Heart right ventricle (tissue), 16 donors: ENCODE data around the gene ECT2L. TPM values are rescaled to one million over a fixed set of nuclear protein-coding genes. Genes with fewer than 3 reads are reported as not detected.

Experiments used
- ATAC-seq, 8 donors: fragments of 200-7000 bp; cut with Tn5 transposase; one replicate each; pipeline ENCODE4 v1.9.1; 2020; ENCODE audit warnings: mild to moderate bottlenecking in 8 of 8, moderate library complexity in 8 of 8, moderate number of reproducible peaks in 1 of 8
- DNase-seq, 2 donors: peaks; one replicate each; pipeline ENCODE4 v3.0.0-alpha.2; 2020
- H3K27ac ChIP-seq, 10 donors: fragments of 200-600 bp; sonication (generic) in 2 of 10; one replicate each; pipeline versions ENCODE4 v1.5.0 to v1.8.0; 2020 to 2022; ENCODE audit warnings: mild to moderate bottlenecking in 3 of 10
- H3K27me3 ChIP-seq, 7 donors: fragments of 200-600 bp; one replicate each; pipeline ENCODE4 v1.8.0; 2021 to 2022; ENCODE audit warnings: mild to moderate bottlenecking in 2 of 7
- H3K36me3 ChIP-seq, 9 donors: fragments of 200-600 bp; sonication (generic) in 1 of 9; one replicate each; pipeline versions ENCODE4 v1.5.0 to v1.8.0; 2020 to 2022; ENCODE audit warnings: mild to moderate bottlenecking in 2 of 9
- H3K4me1 ChIP-seq, 9 donors: fragments of 200-600 bp; sonication (generic) in 1 of 9; one replicate each; pipeline versions ENCODE4 v1.5.0 to v1.8.0; 2020 to 2022; ENCODE audit warnings: mild to moderate bottlenecking in 4 of 9
- H3K4me3 ChIP-seq, 10 donors: fragments of 200-600 bp; sonication (generic) in 2 of 10; one replicate each; pipeline versions ENCODE4 v1.5.0 to v1.8.0; 2020 to 2022; ENCODE audit warnings: mild to moderate bottlenecking in 7 of 10, moderate library complexity in 2 of 10
- H3K9me3 ChIP-seq, 11 donors: fragments of 200-600 bp in 10 of 11; sonication (generic) in 2 of 11; one replicate each; pipeline versions ENCODE4 v1.5.0 to v1.8.0; 2013 to 2022; ENCODE audit warnings: mild to moderate bottlenecking in 2 of 11, control low read depth in 1 of 11, moderate library complexity in 1 of 11
- CTCF ChIP-seq, 9 donors: fragments of 200-600 bp; sonication (generic) in 2 of 9; IDR thresholded peaks; one replicate each; pipeline versions ENCODE4 v1.5.0 to v1.8.0; 2021 to 2022; ENCODE audit warnings: antibody characterized with exemption in 9 of 9, mild to moderate bottlenecking in 5 of 9, moderate library complexity in 1 of 9
- WGBS, 2 donors: extraction: QIAGEN DNeasy Blood & Tissue Kit; methylation state at CpG; one replicate each; pipeline ENCODE4 v1.1.7; 2013; ENCODE audit warnings: inconsistent platforms in 1 of 2; 5-methylcytosine and 5-hydroxymethylcytosine counted together
- intact Hi-C, 10 donors: fragments of 100-400 bp; cut with DNase I; formaldehyde crosslinking; loops; one replicate each; pipeline versions ENCODE4 v1.11.1 to v1.14.2; 2022
- polyA plus RNA-seq, 2 donors: library from polyadenylated mRNA; stranded (reverse); fragments of 200-250 nt; gene quantifications; one replicate each; pipeline ENCODE4 v1.2.3, GENCODE V29; 2013
- total RNA-seq, 10 donors: library from RNA; stranded (reverse); fragmentation: NEBNext Ultra II Directional in 3 of 10; extraction: Animal tissue kit (Norgen Biotek cat#: 25700) in 3 of 10; gene quantifications; one replicate each; pipeline versions ENCODE4 v1.2.1 to v1.2.4, GENCODE V29; 2021 to 2023
- donor health status: Arrhythmogenic right ventricular cardiomyopathy.
- donor health status: ischemic (EF 13 %, LVEDD 7.1; RV severe dilation, severe dysfunction).
- donor health status: healthy with polysubstance abuse.
- donor health status: DM: no; HTN: yes; CAD: no.
- donor health status: DM: no; HTN: no; CAD: no.
- donor health status: ischemic (EF 25% LVEDD 6.9; RV normal size, moderate dysfunction).
- donor health status: ischemic (EF 25% LVEDD 5.7; RV mildly dilated, moderate dysfunction).
- donor health status: healthy.
- donor health status: DM: yes; HTN: yes; CAD: no.
- donor health status: Ischemic cardiomyopathy.
- donor health status: ischemic (EF 35%, LVEDD 5.7; RV mildly dilated, moderate dysfunction).
- donor health status: nonischemic (EF 11% LVEDD 7.7; RV severe dilation, severe dysfunction).
- donor health status: DM: yes; HTN: yes; CAD: no.
- donor health status: PGD.
- donor health status: ischemic (EF 29% LVEDD 5.4; RV normal size, mild dysfunction).
- donor health status: nonischemic (EF 23%, LVEDD 6.1; RV moderate dilation, normal function).

The ECT2L gene
- total and polyA plus RNA-seq, 12 donors = 0.28 to 9.9 (median 3.0) TPM

GRCh38 chr6:138920906-138921305 lies 125.0 kb downstream of the ECT2L start:
- WGBS, 2 donors = 81 to 85% methylated on average over 3 of the region's 3 CpGs

GRCh38 chr6:138923561-138923960 lies 127.7 kb downstream of the ECT2L start:
- DNase-seq (no peak), ATAC-seq (no peak)
- no peak overlapping the region for H3K27ac ChIP-seq
- no peak for TF ChIP-seq CTCF (IDR thresholded peaks at IDR 0.05)
- H3K9me3 ChIP-seq = no peaks in the 10 kb centered on the region
- no peak overlapping the region for H3K4me3 ChIP-seq
- H3K27me3 ChIP-seq = no peaks in the 10 kb centered on the region
- no peaks in the 10 kb centered on the region for H3K4me1 ChIP-seq
- intact Hi-C loops = loop anchor here in 1 of 10 donors (10.0 kb wide), 1 partner anchor 109 kb away; no protein-coding TSS in a partner anchor
- H3K36me3 ChIP-seq = peaks cover 0 to 81% (median 9%) of the 10 kb centered on the region in 9 donors

More at GRCh38 chr6:138920906-138921305, 125.0 kb downstream of the ECT2L start:
- DNase-seq = no peak
- intact Hi-C loops = loop anchor here in 1 of 10 donors (10.0 kb wide), 1 partner anchor 106 kb away; no protein-coding TSS in a partner anchor
- Histone ChIP-seq H3K27ac (no peak overlapping the region), H3K4me1 (no peaks in the 10 kb centered on the region), H3K9me3 (no peaks in the 10 kb centered on the region), H3K36me3 (peaks cover 0 to 79% (median 17%) of the 10 kb centered on the region in 9 donors), H3K4me3 (no peak overlapping the region), H3K27me3 (no peaks in the 10 kb centered on the region)
- ATAC-seq = no peak
- TF ChIP-seq CTCF (IDR thresholded peaks at IDR 0.05) = no peak

- 93 to 97% methylated on average over 2 of the region's 2 CpGs for WGBS, 2 donors
- Histone ChIP-seq H3K4me3 (no peak overlapping the region), H3K4me1 (no peaks in the 10 kb centered on the region), H3K27me3 (no peaks in the 10 kb centered on the region), H3K9me3 (no peaks in the 10 kb centered on the region), H3K36me3 (peaks cover 0 to 80% (median 13%) of the 10 kb centered on the region in 9 donors), H3K27ac (no peak overlapping the region)
- intact Hi-C loops = loop anchor here in 1 of 10 donors (10.0 kb wide), 1 partner anchor 111 kb away; no protein-coding TSS in a partner anchor
- no peak for TF ChIP-seq CTCF (IDR thresholded peaks at IDR 0.05)
- ATAC-seq = no peak
- DNase-seq = no peak
Observed at GRCh38 chr6:138925806-138926205, 129.9 kb downstream of the ECT2L start.

GRCh38 chr6:138926579-138926978 lies 130.7 kb downstream of the ECT2L start:
- TF ChIP-seq CTCF (IDR thresholded peaks at IDR 0.05) = no peak
- WGBS, 2 donors = 95% methylated on average over 3 of the region's 3 CpGs
- Histone ChIP-seq H3K27ac (no peak overlapping the region), H3K4me3 (no peak overlapping the region), H3K27me3 (no peaks in the 10 kb centered on the region), H3K9me3 (no peaks in the 10 kb centered on the region), H3K36me3 (peaks cover 0 to 79% (median 13%) of the 10 kb centered on the region in 9 donors), H3K4me1 (no peaks in the 10 kb centered on the region)
- intact Hi-C loops = loop anchor here in 1 of 10 donors (10.0 kb wide), 1 partner anchor 112 kb away; no protein-coding TSS in a partner anchor
- ATAC-seq (no peak), DNase-seq (no peak)
